Nephron progenitor cell (in vitro differentiated cells): ENCODE results near the gene NONO.

ENCODE experiments used
- DNase-seq: peaks from one replicate; pipeline ENCODE4 v3.0.0; 2021
- H3K27ac Mint-ChIP-seq: 2 replicates; pipeline ENCODE4 v1.8.0; 2021; ENCODE audit warnings: mild to moderate bottlenecking, moderate library complexity, mixed read lengths
- H3K27me3 Mint-ChIP-seq: 2 replicates; pipeline ENCODE4 v1.8.0; 2021; ENCODE audit warnings: mild to moderate bottlenecking, low read depth, mixed read lengths; ENCODE audit not compliant: poor library complexity
- H3K36me3 Mint-ChIP-seq: 2 replicates; pipeline ENCODE4 v1.8.0; 2021; ENCODE audit warnings: low read depth, mixed read lengths
- H3K4me1 Mint-ChIP-seq: 2 replicates; pipeline ENCODE4 v1.8.0; 2021; ENCODE audit warnings: mixed read lengths
- H3K4me3 Mint-ChIP-seq: 2 replicates; pipeline ENCODE4 v1.8.0; 2021; ENCODE audit warnings: mild to moderate bottlenecking, moderate library complexity, mixed read lengths
- H3K9me3 Mint-ChIP-seq: 2 replicates; pipeline ENCODE4 v1.8.0; 2021; ENCODE audit warnings: mild to moderate bottlenecking, moderate library complexity, mixed read lengths
- CTCF ChIP-seq: fragments of 200-600 bp; sonication (generic); IDR thresholded peaks from 2 replicates; pipeline ENCODE4 v1.5.0; 2021; ENCODE audit warnings: antibody characterized with exemption

Gene NONO

GRCh38 chrX:71282514-71283402 lies 677 bp upstream of the NONO start:
- Mint-ChIP-seq H3K36me3 (peaks cover 33% of the 10 kb centered on the region), H3K27me3 (peaks cover 3% of the 10 kb centered on the region), H3K4me3 (peak overlapping the region; percentile 98), H3K27ac (peak overlapping the region; percentile 100), H3K9me3 (peaks cover 59% of the 10 kb centered on the region), H3K4me1 (peaks cover 25% of the 10 kb centered on the region)
- TF ChIP-seq CTCF: no peak
- peak; percentile 4 for DNase-seq

GRCh38 chrX:71285929-71286328 lies 2.5 kb downstream of the NONO start:
- TF ChIP-seq CTCF: no peak
- Mint-ChIP-seq H3K27me3 (no peaks in the 10 kb centered on the region), H3K27ac (peak overlapping the region; percentile 67), H3K9me3 (peaks cover 44% of the 10 kb centered on the region), H3K4me1 (peaks cover 32% of the 10 kb centered on the region), H3K36me3 (peaks cover 34% of the 10 kb centered on the region), H3K4me3 (peak overlapping the region; percentile 98)
- no peak for DNase-seq

GRCh38 chrX:71291381-71291780 lies 7.9 kb downstream of the NONO start:
- no peak overlapping the region for H3K27ac Mint-ChIP-seq
- H3K4me1 Mint-ChIP-seq: peaks cover 10% of the 10 kb centered on the region
- DNase-seq: no peak
- no peaks in the 10 kb centered on the region for H3K27me3 Mint-ChIP-seq
- TF ChIP-seq CTCF: no peak
- peaks cover 55% of the 10 kb centered on the region for H3K36me3 Mint-ChIP-seq
- H3K4me3 Mint-ChIP-seq: no peak overlapping the region
- peaks cover 30% of the 10 kb centered on the region for H3K9me3 Mint-ChIP-seq

GRCh38 chrX:71292669-71293365 lies 9.4 kb downstream of the NONO start:
- Mint-ChIP-seq H3K4me1 (peaks cover 7% of the 10 kb centered on the region), H3K27ac (no peak overlapping the region), H3K27me3 (no peaks in the 10 kb centered on the region), H3K36me3 (peaks cover 63% of the 10 kb centered on the region), H3K4me3 (no peak overlapping the region), H3K9me3 (peaks cover 41% of the 10 kb centered on the region)
- TF ChIP-seq CTCF: no peak
- DNase-seq: no peak

DNA sequence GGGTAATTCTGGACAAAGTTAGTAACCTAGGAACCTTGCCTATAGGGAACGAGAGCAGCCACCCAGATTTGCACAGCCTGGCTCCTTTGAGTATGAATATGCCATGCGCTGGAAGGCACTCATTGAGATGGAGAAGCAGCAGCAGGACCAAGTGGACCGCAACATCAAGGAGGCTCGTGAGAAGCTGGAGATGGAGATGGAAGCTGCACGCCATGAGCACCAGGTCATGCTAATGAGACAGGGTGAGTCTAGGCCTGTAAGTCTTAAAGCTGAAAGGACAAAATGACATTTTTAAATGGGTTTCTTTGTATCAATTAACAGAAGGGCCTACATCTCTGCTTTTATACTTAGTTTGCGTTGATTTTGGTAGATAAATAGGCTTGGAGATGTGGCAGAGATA lies 13.4 kb downstream of the NONO start:
- TF ChIP-seq CTCF: no peak
- H3K4me1 Mint-ChIP-seq: no peaks in the 10 kb centered on the region
- peaks cover 56% of the 10 kb centered on the region for H3K9me3 Mint-ChIP-seq
- H3K36me3 Mint-ChIP-seq: peaks cover 65% of the 10 kb centered on the region
- no peaks in the 10 kb centered on the region for H3K27me3 Mint-ChIP-seq
- no peak for DNase-seq
- no peak overlapping the region for H3K27ac Mint-ChIP-seq
- H3K4me3 Mint-ChIP-seq: no peak overlapping the region
